ENCODE results near the gene CAVIN4. TPM values are rescaled to one million over a fixed set of nuclear protein-coding genes. Genes with fewer than 3 reads are reported as not detected.

Gene CAVIN4
- total RNA-seq, 1 donor from 2014 or later: 0.62 TPM

- Mint-ChIP-seq H3K27ac (ENCODE audit: unreplicated experiment) (no peak overlapping the region), H3K27me3 (ENCODE audit: low read depth) (no peaks in the 10 kb centered on the region), H3K4me3 (ENCODE audit: unreplicated experiment) (no peak overlapping the region), H3K4me1 (ENCODE audit: low read depth) (peaks cover 27% of the 10 kb centered on the region), H3K36me3 (ENCODE audit: low read depth) (peaks cover 1% of the 10 kb centered on the region), H3K9me3 (ENCODE audit: low read depth) (no peaks in the 10 kb centered on the region)
- DNase-seq (ENCODE audit: low spot score): no peak
- no peak for TF ChIP-seq CTCF (IDR thresholded peaks at IDR 0.05)
Observed at GRCh38 chr9:100581081-100581480, 3.2 kb downstream of the CAVIN4 start.

- Mint-ChIP-seq H3K4me3 (ENCODE audit: unreplicated experiment) (no peak overlapping the region), H3K36me3 (ENCODE audit: low read depth) (peaks cover 1% of the 10 kb centered on the region), H3K9me3 (ENCODE audit: low read depth) (no peaks in the 10 kb centered on the region), H3K27ac (ENCODE audit: unreplicated experiment) (no peak overlapping the region), H3K27me3 (ENCODE audit: low read depth) (no peaks in the 10 kb centered on the region), H3K4me1 (ENCODE audit: low read depth) (peaks cover 27% of the 10 kb centered on the region)
- DNase-seq (ENCODE audit: low spot score): no peak
- no peak for TF ChIP-seq CTCF (IDR thresholded peaks at IDR 0.05)
Observed at GRCh38 chr9:100581661-100582060, 3.8 kb downstream of the CAVIN4 start.

- no peak for TF ChIP-seq CTCF (IDR thresholded peaks at IDR 0.05)
- Mint-ChIP-seq H3K36me3 (ENCODE audit: low read depth) (peaks cover 1% of the 10 kb centered on the region), H3K27me3 (ENCODE audit: low read depth) (no peaks in the 10 kb centered on the region), H3K9me3 (ENCODE audit: low read depth) (no peaks in the 10 kb centered on the region), H3K4me3 (ENCODE audit: unreplicated experiment) (no peak overlapping the region), H3K27ac (ENCODE audit: unreplicated experiment) (no peak overlapping the region), H3K4me1 (ENCODE audit: low read depth) (peaks cover 20% of the 10 kb centered on the region)
- DNase-seq (ENCODE audit: low spot score): no peak
Observed at GRCh38 chr9:100583014-100583802, 5.3 kb downstream of the CAVIN4 start.

DNA sequence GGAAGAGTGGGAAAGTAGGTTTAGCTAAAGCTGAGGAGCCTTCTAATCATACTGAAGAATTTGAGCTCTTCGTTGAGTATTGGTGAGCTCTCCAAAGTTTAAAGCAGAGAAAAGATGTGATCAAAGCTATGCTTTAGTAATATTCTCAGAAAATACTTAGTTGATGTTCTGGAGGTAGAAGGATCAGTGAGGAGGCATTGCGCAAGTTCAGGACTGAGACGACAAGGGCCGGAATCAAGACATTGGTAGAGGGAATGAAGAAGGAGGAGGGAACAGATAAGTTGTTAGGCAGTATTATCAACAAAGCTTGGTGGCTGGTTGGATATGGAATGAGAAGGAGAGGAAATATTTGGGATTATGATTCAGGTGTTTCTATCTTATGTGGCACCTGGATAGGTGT is 7.1 kb downstream of the CAVIN4 start:
- no peaks in the 10 kb centered on the region for H3K9me3 Mint-ChIP-seq (ENCODE audit: low read depth)
- H3K27ac Mint-ChIP-seq (ENCODE audit: unreplicated experiment): no peak overlapping the region
- H3K27me3 Mint-ChIP-seq (ENCODE audit: low read depth): no peaks in the 10 kb centered on the region
- peaks cover 14% of the 10 kb centered on the region for H3K4me1 Mint-ChIP-seq (ENCODE audit: low read depth)
- no peak overlapping the region for H3K4me3 Mint-ChIP-seq (ENCODE audit: unreplicated experiment)
- peaks cover 1% of the 10 kb centered on the region for H3K36me3 Mint-ChIP-seq (ENCODE audit: low read depth)
- DNase-seq (ENCODE audit: low spot score): no peak
- no peak for TF ChIP-seq CTCF (IDR thresholded peaks at IDR 0.05)

- no peaks in the 10 kb centered on the region for H3K27me3 Mint-ChIP-seq (ENCODE audit: low read depth)
- H3K36me3 Mint-ChIP-seq (ENCODE audit: low read depth): peaks cover 1% of the 10 kb centered on the region
- peaks cover 10% of the 10 kb centered on the region for H3K4me1 Mint-ChIP-seq (ENCODE audit: low read depth)
- TF ChIP-seq CTCF (IDR thresholded peaks at IDR 0.05): no peak
- no peak overlapping the region for H3K27ac Mint-ChIP-seq (ENCODE audit: unreplicated experiment)
- H3K4me3 Mint-ChIP-seq (ENCODE audit: unreplicated experiment): no peak overlapping the region
- H3K9me3 Mint-ChIP-seq (ENCODE audit: low read depth): no peaks in the 10 kb centered on the region
- no peak for DNase-seq (ENCODE audit: low spot score)
Observed at GRCh38 chr9:100586093-100586492, 8.2 kb downstream of the CAVIN4 start.

Measured in chondrocyte (in vitro differentiated cells).